Measurements from ENCODE around the gene PRR23E.

PRR23E gene

DNA sequence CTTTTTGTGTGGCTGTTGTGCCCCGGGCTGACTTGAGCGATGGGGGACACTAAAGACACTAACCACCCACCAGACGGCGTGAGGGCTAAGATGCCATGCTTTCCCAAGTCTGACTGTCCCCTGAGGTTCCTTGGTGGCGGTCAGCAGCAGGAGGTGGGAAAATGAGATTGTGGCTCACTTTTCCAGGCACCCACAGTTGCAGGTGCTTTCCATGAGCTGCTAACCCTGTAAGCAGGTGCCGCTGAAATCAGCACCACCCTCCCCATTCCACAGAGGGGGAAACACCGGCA, 17.7 kb downstream of the PRR23E start:
- no peak for DNase-seq

DNA sequence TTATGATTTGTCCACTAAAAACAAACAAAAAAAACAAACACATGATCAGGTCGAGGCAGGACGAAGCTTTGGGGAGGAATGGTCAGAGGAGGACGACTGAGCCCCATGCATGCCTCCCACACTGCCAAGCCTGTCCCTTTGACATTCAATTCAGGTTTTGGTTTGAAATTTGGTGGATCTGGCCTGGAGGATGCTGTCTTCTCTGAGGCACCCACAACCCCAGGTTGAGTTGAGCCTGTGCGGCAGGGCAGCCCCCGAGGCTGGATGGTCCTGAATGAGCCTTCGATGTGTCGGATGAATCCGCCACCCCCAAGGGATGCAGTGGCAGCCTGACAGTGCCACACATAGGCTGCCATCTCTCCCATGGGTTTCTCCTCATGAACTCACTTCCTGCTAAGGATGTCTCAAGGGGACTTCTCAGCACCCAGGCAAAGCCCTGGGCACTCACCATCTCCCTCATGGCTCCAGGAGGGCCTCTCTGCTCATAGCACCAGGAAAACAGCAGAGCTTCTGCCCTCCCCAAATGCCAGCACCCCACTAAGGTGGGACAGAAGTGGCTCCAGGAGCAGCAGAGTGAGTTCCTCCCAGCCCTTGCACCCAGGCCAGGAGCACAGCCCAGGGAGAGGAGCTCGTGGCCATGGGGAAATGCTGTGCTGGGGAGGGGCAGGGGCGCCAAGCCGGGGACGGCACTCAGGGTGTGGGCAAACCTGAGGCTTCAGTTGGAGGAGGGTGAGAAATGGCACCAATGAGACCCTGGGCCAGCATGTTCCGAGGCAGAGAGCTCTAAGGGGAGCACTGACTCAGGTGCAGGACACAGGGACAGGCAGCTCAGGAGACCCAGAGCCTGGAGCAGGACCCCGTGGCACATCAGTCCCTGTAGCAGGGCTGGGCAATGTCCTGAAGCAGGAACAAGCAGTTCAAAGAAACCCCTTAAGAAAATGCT, 18.5 kb downstream of the PRR23E start:
- no peak for DNase-seq

DNA sequence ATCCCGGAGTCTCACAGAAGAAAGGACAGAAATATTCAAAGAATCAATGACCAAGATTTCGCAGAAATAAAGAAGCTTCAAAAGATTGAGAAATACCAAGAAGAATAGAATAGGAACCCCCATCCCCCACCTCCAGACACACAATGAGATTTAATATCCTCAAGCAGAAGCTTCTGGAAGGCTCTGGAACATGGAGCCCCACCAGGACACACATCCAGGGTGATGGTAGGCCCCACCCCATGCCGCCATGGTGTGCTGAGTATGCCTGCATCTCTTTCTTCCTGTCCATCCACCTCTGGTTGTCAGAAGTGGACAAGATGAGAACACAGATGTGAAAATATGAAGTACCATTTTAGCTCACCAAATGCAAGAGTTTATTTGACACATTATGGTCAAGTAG, 19.3 kb downstream of the PRR23E start:
- DNase-seq: no peak

DNA sequence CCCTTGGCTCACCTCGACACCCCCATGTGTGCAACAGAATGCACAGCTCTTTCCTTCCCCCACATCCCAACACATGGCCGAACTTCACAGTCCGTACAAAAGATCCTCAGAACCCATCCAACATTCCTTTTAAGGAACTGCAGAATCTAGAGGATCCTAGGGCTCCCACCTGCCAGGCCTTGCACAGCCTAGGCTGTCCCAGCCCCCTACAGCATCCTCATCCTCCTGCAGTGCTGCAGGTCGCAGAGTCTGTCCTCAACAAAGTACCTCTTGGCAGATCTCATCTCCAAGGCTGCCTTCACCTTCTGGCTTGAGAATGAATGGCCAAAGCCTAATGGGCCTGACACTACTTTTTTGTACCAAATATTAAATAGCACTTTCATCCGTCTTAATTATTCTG, 19.8 kb downstream of the PRR23E start:
- DNase-seq: no peak

DNA sequence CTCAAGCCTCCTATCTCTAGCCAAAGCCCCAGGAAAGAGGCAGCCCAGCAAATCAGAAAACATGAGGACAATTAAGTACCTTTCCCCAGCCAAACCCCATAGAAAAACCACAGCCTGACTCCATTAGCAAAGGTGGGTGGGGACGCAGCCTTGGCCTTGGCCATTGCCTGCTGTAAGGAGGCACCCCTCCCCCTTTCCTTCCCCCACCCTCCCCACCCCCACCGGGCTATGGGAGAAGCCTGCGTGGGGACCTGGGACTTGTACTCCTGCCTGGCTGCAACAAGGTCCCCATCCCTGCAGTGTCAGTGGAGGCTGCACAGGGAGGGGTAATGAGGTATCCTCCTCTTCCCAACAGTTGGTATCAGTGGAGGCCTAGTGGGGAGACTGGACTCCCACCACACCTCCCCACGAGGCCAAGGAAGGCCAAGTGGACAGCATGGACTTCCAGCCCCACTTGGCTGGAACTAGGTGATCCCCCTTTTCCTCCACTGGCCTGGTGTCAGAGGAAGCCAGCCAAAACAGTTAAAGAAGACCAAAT, 20.5 kb downstream of the PRR23E start:
- no peak for DNase-seq

DNA sequence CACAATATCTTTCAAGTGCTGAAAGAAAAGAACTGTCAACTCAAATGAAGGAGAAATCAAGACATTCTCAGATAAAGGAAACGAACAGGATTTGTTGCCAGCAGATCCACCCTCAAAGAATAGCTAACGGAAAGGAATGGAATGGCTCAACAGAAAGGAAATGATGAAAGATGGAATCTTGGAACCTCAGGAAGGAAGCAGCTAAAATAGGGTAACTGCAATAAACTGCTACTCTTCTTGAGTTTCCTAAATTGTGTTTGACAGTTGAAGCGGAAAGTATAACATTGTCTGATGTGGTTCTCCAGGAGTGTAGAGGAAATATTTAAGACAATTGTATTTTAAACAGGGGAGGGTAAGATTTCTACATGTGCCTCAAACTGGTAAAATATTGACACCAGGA, 22.0 kb downstream of the PRR23E start:
- DNase-seq: no peak

DNA sequence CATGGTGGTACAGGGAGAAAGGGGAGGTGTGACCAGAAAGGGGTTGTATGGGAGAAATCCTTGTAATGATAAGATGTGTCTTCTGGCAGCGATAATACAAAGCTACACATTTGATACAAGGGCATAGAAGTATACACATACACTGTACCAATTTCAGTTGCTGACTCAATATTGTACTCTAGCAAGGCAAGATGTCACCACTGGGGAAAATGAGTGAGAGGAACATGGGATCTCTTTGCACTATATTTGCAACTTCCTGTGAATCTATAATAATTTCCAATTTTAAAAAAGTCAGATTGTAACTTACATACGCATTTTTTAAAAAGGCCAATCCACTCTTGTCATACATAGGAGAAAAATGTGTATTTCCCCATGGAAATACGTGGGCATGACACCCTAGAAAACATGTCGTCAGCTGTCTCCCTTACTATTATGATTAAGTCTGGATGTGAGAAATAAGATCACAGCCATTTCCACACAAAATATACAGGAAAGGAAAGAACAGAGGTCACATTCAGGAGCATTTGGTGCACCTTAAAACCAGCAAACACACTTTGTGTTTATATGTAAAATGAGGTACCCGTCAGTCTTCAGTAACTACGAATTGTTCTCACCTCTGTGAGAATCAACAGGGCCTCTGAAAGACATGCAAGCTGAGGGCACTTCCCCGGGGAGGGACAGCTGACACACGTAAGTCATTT, 22.9 kb downstream of the PRR23E start:
- DNase-seq: no peak

DNA sequence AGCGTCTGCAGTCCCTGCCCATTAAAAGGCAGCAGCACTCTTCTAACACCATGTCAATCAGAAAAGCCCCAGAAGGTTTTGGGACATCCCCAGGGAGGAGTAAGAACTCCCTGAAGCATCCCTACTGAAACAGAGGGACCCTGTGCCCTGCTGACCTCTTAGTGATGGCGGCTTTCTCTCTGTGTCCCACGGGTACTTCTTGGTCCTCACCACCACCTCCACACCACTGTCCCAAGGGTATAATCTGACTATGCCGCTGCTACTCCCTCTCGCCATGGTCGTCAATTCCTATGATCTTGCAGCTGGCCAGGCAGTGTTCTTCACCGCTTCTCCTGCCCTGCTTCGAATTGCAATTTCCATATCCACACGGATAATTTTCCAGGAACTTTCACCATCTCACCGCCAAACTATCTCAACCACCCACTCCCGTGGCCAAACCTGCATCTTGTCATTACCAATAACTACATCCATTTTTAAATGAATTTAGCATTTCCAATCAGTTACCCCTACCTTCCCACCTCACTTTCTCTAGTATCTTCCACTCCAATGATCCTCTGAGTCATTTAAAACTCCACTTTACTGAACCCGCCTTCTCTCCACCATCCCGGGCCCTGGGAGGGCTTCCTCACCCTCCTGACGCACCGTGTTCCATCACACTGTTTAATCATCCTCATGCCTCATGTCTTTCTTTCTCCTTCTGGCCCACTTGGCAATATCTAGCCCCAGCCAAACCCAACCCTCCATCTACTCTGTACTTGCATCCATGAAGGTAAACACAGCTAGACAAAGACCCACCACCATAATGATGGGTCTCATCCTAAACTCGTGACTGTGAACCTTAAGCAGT, 23.7 kb downstream of the PRR23E start:
- DNase-seq: no peak

DNA sequence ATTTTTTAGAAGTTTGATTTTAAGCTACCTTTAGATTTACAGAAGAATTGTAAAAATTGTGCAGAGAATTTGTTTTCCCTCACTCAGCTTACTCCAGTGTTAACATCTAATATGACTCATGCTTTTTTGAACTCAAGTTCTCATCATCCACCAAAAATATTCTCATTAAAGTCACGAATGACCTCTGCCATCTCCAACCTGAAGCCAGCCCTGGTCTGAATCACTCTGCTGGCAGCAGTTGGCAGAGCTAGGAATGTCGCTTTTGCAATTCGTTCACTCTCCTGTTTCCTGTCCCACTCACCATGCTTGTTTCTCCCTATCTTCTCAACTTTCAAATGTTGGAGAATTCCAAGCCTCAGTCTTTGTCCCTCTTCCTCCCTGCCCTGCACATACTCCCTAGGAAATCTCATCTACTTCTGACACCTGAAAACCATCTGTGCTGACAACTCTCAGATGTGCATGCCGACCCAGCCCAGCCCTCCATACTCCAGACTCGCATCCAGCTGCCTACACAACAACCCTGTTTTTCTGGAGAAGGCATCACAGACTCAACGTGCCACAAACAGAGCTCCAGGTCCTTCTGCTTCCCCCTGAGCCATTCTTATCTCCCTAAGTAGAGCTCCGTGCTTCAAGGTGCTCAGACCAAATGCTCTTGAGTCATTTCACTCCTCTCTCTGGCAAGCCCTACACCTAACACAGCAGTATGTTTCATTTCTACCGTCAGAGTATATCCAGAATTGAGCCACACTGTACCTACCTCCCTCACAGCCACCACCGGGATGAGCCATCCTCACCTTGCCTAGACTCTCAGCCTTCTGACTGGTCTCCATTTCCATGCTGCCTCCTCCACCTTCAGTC, 24.9 kb downstream of the PRR23E start:
- DNase-seq: no peak

DNA sequence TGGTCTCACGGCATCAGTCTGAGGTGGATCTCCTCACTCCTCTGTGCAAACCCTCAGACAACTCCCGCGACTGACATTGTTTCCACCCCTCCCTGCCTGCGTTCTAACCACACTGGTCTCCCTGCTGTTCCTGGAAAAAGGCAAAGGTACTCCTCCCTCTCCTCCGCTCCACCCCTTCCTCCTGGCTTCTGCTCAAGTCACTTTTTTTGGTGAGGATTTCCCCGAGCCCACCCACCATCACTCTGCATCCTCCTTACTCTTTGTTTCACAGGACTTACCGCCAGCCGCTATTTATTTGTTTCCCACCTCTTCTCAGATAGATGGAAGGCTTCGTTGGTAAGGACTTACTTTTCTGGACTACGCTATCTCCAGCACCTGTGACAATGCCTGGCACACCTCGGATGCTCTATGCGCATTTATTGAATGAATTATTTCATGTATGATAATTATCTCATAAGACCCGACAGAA, 25.6 kb downstream of the PRR23E start:
- DNase-seq: no peak

DNA sequence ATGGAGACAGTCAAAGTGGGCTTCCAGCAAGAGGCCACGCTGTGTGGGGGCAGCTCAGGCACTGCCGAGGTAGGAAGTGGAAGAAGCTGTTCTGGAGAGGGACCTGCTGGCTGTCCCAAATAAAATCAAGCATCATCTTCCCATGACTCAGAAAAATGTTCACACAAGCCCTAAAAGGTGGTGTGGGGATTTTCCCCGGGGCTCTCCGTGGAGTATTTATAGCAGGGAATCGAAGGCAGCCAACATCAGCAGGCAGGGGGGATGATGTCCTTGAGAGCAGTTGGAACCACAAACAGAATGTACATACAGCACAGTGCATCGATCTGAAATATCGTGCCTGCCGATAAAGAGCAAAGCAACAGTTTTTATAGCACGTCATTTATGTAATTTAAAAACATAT, 27.6 kb downstream of the PRR23E start:
- no peak for DNase-seq

DNA sequence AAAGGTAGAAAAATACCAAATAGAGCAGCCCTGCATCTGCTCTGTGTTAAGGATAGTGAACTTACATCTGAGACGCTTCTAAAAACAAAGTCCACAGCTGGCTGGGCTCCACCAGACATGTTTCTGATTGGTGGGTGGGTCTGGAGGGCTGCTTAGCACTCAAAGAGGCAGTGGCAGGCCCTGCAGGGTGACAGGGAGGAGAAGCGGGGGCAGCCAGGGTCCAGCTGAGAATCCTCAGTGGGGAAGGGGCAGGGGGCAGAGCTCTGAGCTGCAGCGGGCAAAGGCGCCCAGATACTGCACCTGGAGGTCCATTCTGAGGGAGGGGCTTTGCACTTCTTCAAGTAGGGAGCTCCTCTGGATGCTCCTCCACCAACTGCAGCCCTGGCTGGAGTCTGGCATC, 28.1 kb downstream of the PRR23E start:
- DNase-seq: no peak

DNA sequence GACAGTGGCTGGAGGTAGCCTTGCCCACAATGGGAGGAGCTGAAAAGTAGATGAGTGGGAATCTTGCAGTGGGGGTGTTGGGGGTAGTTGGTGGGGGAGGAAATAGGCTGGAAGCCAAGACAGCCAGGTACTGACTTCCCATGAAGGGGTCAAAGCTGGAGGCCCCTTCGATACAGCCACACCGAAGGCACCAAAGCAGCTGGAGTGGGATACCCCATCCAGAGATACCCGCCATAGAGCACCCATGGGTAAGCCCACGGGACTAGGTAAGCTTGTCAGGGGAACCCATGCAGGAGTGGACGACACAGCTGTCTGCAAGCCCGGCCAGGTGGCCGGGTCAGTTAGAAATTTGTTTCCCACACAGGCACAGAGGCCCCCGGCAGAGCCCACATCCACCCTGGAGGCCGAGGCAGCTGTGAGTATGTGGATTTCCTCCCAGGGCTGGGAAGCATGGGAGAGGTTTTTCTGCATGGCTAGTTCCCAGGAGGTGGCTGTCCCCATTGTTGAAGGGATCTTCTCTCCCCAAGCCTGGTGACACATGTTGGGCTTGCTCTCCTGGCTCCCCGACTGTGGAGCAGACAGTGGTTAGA, 28.6 kb downstream of the PRR23E start:
- DNase-seq: no peak

DNA sequence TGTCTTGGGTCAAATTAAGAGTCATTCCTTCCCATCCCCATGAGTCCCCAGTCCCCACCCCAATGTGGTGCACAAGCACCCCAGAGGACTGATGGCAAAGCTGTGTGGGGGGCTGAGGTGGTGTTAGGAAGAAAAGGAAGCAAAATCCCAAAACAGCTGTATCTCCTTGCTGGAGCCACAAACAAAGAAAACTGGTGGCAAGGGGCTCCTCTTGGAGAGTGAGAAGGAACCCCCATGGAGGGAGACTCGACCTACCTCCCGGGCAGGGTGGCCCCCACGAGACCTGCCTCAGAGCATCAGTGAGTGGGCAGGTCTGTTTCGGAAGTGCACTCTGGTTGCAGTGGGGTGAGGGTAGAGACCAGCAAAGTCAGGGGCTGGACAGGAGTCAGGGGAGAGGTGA, 29.2 kb downstream of the PRR23E start:
- no peak for DNase-seq

DNA sequence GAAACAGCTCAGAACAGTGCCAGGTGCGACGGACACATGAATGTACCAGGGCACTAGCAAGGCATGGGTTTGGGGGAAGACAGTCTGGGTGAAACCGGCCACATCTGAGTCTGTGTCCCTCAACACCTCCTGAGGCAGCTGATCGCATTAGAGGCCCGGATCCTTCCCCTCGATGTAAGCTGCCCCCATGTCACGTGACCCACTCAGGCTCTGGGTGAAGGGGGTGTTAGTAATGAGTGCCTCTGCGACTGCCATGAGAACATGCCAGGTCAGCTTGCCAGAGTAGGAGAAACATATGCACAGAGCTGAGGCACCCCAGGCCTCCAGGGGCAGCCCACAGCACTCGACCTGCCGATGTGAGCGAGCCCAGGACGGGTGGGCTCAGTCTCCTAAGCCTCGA, 29.7 kb downstream of the PRR23E start:
- no peak for DNase-seq

DNA sequence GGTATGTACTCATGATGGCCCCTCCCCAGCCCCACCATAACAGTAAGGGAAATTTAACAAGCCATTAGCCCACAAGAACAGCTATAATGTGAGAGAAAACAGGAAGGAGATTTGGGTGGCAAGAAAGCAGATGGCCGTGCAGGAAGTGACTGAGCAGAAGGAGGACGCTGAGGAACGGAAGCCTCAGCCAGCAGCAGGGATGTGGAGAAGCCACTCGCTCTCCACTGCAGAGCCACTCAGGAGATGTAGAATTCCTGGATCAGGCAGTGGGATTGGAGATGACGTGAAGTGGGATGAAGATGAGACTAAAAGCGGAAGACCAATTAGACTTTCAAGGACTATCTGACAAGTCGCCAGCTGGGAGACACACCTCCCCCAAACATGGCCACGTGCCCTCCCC, 31.2 kb downstream of the PRR23E start:
- DNase-seq: no peak

DNA sequence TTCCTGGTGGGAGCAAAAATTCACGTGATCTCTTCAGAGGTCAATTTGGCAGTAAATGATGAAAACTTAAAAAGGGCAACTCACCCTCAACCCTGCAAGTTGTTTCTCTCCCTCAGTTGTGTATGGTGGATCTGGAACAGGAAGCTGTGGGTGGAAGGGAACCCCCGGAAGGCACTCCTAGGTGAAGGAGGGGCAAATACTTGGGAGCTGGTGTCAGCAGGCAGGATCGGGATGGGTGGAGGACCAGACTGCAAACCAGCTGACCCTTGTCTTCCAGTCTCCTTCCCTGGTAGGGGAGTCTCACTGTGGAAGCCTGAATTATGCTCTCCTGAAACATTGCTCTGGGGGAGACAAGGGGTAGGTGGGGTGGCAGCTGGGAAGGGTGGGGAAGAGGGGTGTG, 33.5 kb downstream of the PRR23E start:
- no peak for DNase-seq

DNA sequence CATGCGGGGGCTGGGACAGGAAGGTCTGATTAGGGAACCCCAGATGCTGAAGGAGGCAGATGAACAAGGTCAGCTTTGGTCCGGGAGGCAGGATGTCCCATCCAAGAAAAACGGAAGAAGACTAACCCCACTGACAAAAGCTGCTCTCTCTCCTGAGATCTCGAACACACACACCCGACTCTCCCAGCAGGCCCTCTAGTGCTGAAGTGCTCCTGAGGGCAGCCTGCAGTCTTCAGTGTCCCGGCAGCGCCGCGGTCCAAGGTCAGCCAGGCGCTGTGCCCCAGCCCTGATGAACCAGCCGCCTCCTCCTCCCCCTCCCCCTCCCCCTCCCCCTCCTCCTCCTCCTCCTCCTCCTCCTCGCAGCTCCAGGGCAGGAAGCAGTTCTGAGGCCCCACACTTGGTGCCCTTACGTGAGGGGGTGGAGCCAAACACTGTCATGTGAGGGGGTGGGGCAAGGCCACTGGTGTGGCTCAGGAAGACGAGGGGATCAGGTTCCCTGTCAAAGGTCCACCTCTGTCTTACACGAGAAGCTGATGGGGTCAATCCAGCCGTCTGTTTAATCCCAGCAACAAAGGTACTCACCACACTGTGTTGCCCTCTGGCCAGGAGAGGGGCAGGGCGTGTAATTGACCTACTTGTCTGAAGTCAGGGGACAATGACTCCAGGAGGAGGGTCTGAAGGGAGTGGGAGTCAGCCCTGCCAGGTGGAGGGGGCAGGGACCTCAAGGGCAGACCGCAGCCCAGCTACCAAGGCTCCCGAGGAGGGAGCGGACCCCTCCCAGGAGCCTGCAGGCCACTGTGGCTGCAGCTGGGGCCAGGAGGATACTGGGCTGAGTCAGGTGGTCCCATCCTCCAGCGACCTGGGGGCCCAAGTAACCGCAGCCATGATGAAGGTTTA, 34.3 kb downstream of the PRR23E start:
- DNase-seq: no peak

DNA sequence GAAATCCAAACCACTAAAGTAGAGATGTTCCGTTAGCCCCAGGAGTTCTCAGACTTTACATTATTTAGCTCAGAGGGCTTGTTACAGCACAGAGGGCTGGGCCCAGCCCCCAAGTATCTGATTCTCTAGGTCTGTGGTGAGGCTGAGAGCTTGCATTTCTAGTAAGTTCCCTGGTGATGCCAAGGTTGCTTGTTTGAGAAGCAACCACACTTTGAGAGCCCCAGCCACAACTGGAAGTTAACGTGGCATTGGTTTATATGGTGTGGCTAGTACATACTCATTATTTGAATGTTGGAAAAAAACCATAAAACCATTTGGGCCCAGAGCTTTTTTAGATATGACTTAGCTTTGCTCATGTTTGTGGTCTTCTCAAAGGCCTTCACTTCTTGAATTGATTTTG, 35.9 kb downstream of the PRR23E start:
- no peak for DNase-seq

DNA sequence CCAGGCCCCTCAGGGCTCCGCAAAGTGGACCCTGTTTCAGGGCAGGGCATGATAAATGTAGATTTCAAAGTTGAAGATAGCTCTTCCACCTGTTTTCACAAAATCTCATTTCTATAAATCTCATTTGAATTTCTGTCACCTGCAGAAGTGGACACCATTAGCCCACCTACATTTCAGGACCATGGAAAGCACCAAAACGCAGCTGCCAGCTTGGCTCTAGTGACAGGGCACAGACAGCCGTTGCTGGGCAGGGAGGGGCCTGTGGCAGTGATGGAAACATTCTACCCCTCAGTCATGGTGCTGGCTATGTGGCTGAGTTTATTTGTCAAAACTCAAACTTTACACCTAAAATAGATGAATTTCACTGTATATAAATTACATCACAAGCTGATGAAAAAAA, 40.4 kb downstream of the PRR23E start:
- no peak for DNase-seq

DNA sequence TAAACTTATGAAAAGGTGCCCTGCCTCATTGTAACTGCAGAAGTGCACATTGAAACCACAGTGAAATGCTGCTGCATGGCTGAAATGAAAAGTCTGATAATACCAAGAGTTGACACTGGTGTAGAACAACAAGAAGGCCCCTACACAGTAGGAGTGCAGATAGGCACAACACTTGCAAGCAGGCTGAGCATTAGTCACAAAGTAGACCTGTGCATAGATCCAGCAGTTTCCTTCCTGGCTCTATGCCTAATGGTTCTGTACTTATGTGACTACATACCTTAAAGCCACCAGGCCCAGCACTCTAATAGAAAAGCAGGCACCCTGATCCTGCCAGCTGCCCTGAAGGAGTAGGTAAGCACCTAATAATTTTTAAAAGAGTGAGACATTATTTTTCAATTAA, 41.8 kb downstream of the PRR23E start:
- DNase-seq: no peak
